Measurements from ENCODE around the gene ADGRV1. TPM values are rescaled to one million over a fixed set of nuclear protein-coding genes. Genes with fewer than 3 reads are reported as not detected.
"Not testable (repeated sequence)": the region's sequence is repeated elsewhere in the genome, so short reads cannot be mapped to it uniquely, and the experiment has no call there.

ADGRV1 gene
- total RNA-seq, 4 donors from 2014 or later: 0.08 to 0.87 (median 0.41) TPM

- Histone ChIP-seq H3K27ac (no peak overlapping the region), H3K36me3 (no peaks in the 10 kb centered on the region), H3K4me3 (no peak overlapping the region), H3K27me3 (no peaks in the 10 kb centered on the region), H3K9me3 (peaks cover 0 to 6% (median 0%) of the 10 kb centered on the region in 3 donors), H3K4me1 (peaks cover 0 to 12% (median 10%) of the 10 kb centered on the region in 3 donors)
- no peak for ATAC-seq
- TF ChIP-seq EP300 (IDR thresholded peaks at IDR 0.05) (no peak), POLR2A (IDR thresholded peaks at IDR 0.05) (no peak), POLR2AphosphoS5 (IDR thresholded peaks at IDR 0.05) (no peak), CTCF (IDR thresholded peaks at IDR 0.05) (no peak)
Measured at GRCh38 chr5:91049112-91049511, 490.5 kb downstream of the ADGRV1 start.

- Histone ChIP-seq H3K9me3 (peaks cover 0 to 6% (median 0%) of the 10 kb centered on the region in 3 donors), H3K27me3 (no peaks in the 10 kb centered on the region), H3K27ac (no peak overlapping the region), H3K36me3 (no peaks in the 10 kb centered on the region), H3K4me1 (peaks cover 0 to 12% (median 10%) of the 10 kb centered on the region in 3 donors), H3K4me3 (no peak overlapping the region)
- WGBS, 2 donors (ENCODE audit: low coverage in 1 of 2): 85 to 100% methylated on average over 2 of the region's 2 CpGs
- ATAC-seq: no peak
- TF ChIP-seq POLR2AphosphoS5 (IDR thresholded peaks at IDR 0.05) (no peak), CTCF (IDR thresholded peaks at IDR 0.05) (no peak), POLR2A (IDR thresholded peaks at IDR 0.05) (no peak), EP300 (IDR thresholded peaks at IDR 0.05) (no peak)
Measured at GRCh38 chr5:91049800-91050199, 491.2 kb downstream of the ADGRV1 start.

- not testable (repeated sequence) for ATAC-seq, H3K9me3 ChIP-seq, H3K27ac ChIP-seq, H3K27me3 ChIP-seq, H3K4me3 ChIP-seq, H3K36me3 ChIP-seq
- peaks cover 0 to 10% (median 10%) of the 10 kb centered on the region in 3 donors for H3K4me1 ChIP-seq
- WGBS, 2 donors (ENCODE audit: low coverage in 1 of 2): 96 to 100% methylated on average over 3 to 4 of the region's 8 CpGs
Measured at GRCh38 chr5:91052411-91052810, 493.8 kb downstream of the ADGRV1 start.

GRCh38 chr5:91052977-91053740 lies 494.6 kb downstream of the ADGRV1 start:
- no peak for TF ChIP-seq POLR2AphosphoS5 (IDR thresholded peaks at IDR 0.05)
- no peak for TF ChIP-seq EP300 (IDR thresholded peaks at IDR 0.05)
- no peak for TF ChIP-seq POLR2A (IDR thresholded peaks at IDR 0.05)
- no peak for TF ChIP-seq CTCF (IDR thresholded peaks at IDR 0.05)
- Histone ChIP-seq H3K36me3 (no peaks in the 10 kb centered on the region), H3K27me3 (no peaks in the 10 kb centered on the region), H3K4me3 (no peak overlapping the region), H3K27ac (no peak overlapping the region), H3K9me3 (no peaks in the 10 kb centered on the region), H3K4me1 (peaks cover 0 to 6% (median 3%) of the 10 kb centered on the region in 3 donors)
- ATAC-seq: peak; percentile 53
- 52 to 55% methylated on average over 3 to 4 of the region's 4 CpGs for WGBS, 2 donors (ENCODE audit: low coverage in 1 of 2)

- no peak for ATAC-seq
- H3K27ac ChIP-seq: no peak overlapping the region
- WGBS, 2 donors (ENCODE audit: low coverage in 1 of 2): 55 to 70% methylated on average over 1 of the region's 1 CpG
Measured at GRCh38 chr5:91053741-91054025, 495.1 kb downstream of the ADGRV1 start.

More at GRCh38 chr5:91053741-91054025, 495.1 kb downstream of the ADGRV1 start:
- Histone ChIP-seq H3K9me3 (no peaks in the 10 kb centered on the region), H3K36me3 (no peaks in the 10 kb centered on the region), H3K4me1 (peaks cover 0 to 6% (median 0%) of the 10 kb centered on the region in 3 donors), H3K4me3 (no peak overlapping the region), H3K27me3 (no peaks in the 10 kb centered on the region)
- TF ChIP-seq POLR2A (IDR thresholded peaks at IDR 0.05) (no peak), EP300 (IDR thresholded peaks at IDR 0.05) (no peak), CTCF (IDR thresholded peaks at IDR 0.05) (no peak), POLR2AphosphoS5 (IDR thresholded peaks at IDR 0.05) (no peak)
